OCI-LY1 (cell line): ENCODE measurements around the gene TRPC5OS.

ENCODE experiments used
- CTCF ChIP-seq: fragments of 200-600 bp; sonication (generic), shearing (Covaris generic); IDR thresholded peaks from 2 replicates; pipeline ENCODE4 v1.5.1; 2017; ENCODE audit warnings: mild to moderate bottlenecking, antibody characterized with exemption, low read length, moderate library complexity, mixed read lengths
- EZH2 ChIP-seq: fragments of 200-600 bp; sonication (generic), shearing (Covaris generic); IDR thresholded peaks from 2 replicates; pipeline ENCODE4 v1.8.0; 2017; ENCODE audit warnings: borderline replicate concordance, mixed run types, mild to moderate bottlenecking, antibody characterized with exemption, low read length, moderate library complexity, mixed read lengths

DNA sequence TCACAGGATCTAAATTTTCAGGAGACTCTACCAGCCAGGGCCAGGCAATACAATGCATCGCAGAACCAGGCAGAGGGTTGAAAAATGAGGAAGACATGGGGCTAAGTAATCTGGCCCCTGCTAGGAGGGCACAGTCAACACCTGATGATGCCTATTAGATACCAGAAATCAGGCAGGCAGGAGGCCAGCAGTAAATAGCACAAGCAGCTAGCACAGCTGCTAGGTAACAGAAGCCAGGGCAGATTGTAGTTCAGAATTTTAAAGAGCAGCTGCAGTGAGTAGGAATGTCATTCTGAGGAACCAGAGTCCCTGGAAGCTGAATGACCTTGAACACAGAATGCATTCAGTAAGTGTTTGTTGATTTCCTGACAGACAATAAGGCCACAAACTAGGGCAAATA is 38.8 kb upstream of the TRPC5OS start:
- no peak for TF ChIP-seq CTCF
- no peak for TF ChIP-seq EZH2
